Inflammatory macrophage (primary cell): ENCODE measurements around the gene CYP21A2.

Experiments
- DNase-seq, 2 donors: peaks; one replicate each; pipeline ENCODE4 v3.0.0-alpha.2; 2020 to 2022

The CYP21A2 gene

GRCh38 chr6:32083812-32084768 is 45.9 kb downstream of the CYP21A2 start:
- DNase-seq: no peak

GRCh38 chr6:32084780-32085179 is 46.6 kb downstream of the CYP21A2 start:
- DNase-seq: no peak

- no peak for DNase-seq
Measured at GRCh38 chr6:32085759-32086459, 47.7 kb downstream of the CYP21A2 start.

GRCh38 chr6:32086661-32087573 is 48.7 kb downstream of the CYP21A2 start:
- peak in 1 of 2 donors; percentile 43 for DNase-seq

- DNase-seq: peak in 1 of 2 donors; percentile 34
Measured at GRCh38 chr6:32087574-32088486, 49.6 kb downstream of the CYP21A2 start.

GRCh38 chr6:32088487-32089049 is 50.4 kb downstream of the CYP21A2 start:
- DNase-seq: no peak

GRCh38 chr6:32089082-32089828 is 51.0 kb downstream of the CYP21A2 start:
- no peak for DNase-seq
